SK-N-SH treated with all-trans-retinoic acid at 6 μM for 48 hours (cell line): ENCODE measurements around the gene TNFAIP8.

Source experiments
- BACH2 ChIP-seq: fragments of 250-450 bp; sonication (Bioruptor Pico); IDR thresholded peaks from 2 replicates; pipeline ENCODE4 v1.9.0; 2021; ENCODE audit warnings: mild to moderate bottlenecking, borderline replicate concordance
- CREB5 ChIP-seq: fragments of 250-450 bp; sonication (Bioruptor Pico); IDR thresholded peaks from 2 replicates; pipeline ENCODE4 v1.5.1; 2020; ENCODE audit warnings: low read depth, mild to moderate bottlenecking, moderate library complexity
- CSDC2 ChIP-seq: fragments of 250-450 bp; sonication (Bioruptor Pico); IDR thresholded peaks from 2 replicates; pipeline ENCODE4 v1.5.0; 2020; ENCODE audit warnings: mild to moderate bottlenecking, moderate library complexity
- ESRRG ChIP-seq: fragments of 250-450 bp; sonication (Bioruptor Pico); IDR thresholded peaks from 2 replicates; pipeline ENCODE4 v1.6.1; 2021; ENCODE audit warnings: mild to moderate bottlenecking
- GLIS3 ChIP-seq: fragments of 250-450 bp; sonication (Bioruptor Pico); IDR thresholded peaks from 2 replicates; pipeline ENCODE4 v1.5.0; 2020; ENCODE audit warnings: mild to moderate bottlenecking, moderate library complexity
- ISL1 ChIP-seq: fragments of 250-450 bp; sonication (Bioruptor Pico); IDR thresholded peaks from 2 replicates; pipeline ENCODE4 v2.1.2; 2022; ENCODE audit warnings: mild to moderate bottlenecking, moderate library complexity
- OSR1 ChIP-seq: fragments of 250-450 bp; sonication (Bioruptor Pico); IDR thresholded peaks from 2 replicates; pipeline ENCODE4 v1.8.0; 2022; ENCODE audit warnings: moderate library complexity, mild to moderate bottlenecking, inconsistent platforms
- PATZ1 ChIP-seq: fragments of 250-450 bp; sonication (Bioruptor Pico); IDR thresholded peaks from 2 replicates; pipeline ENCODE4 v1.8.0; 2020; ENCODE audit warnings: mild to moderate bottlenecking, moderate library complexity, borderline replicate concordance
- ZFP3 ChIP-seq: fragments of 250-450 bp; sonication (Bioruptor Pico); IDR thresholded peaks from 2 replicates; pipeline ENCODE4 v1.5.0; 2020; ENCODE audit warnings: mild to moderate bottlenecking, moderate library complexity
- ZFP30 ChIP-seq: fragments of 450-650 bp; formaldehyde crosslinking; IDR thresholded peaks from 2 replicates; pipeline ENCODE4 v1.5.0; 2022; ENCODE audit warnings: mild to moderate bottlenecking, moderate library complexity
- ZNF565 ChIP-seq: fragments of 450-650 bp; formaldehyde crosslinking; conservative IDR thresholded peaks from 2 replicates; pipeline ENCODE4 v1.5.0; 2020; ENCODE audit warnings: low read depth, mild to moderate bottlenecking, moderate library complexity
- ZNF70 ChIP-seq: fragments of 450-650 bp; formaldehyde crosslinking; IDR thresholded peaks from 2 replicates; pipeline ENCODE4 v1.5.0; 2020; ENCODE audit warnings: mild to moderate bottlenecking, moderate library complexity
- ZNF8 ChIP-seq: fragments of 450-650 bp; formaldehyde crosslinking; IDR thresholded peaks from 2 replicates; pipeline ENCODE4 v1.5.0; 2020; ENCODE audit warnings: mild to moderate bottlenecking, moderate library complexity

GRCh38 chr5:119355244-119355638, 578 bp upstream of the TNFAIP8 start:
- TF ChIP-seq OSR1 (CRISPR knock-in tag), result no peak
- no peak for TF ChIP-seq CREB5 (CRISPR knock-in tag)
- no peak for TF ChIP-seq ESRRG (CRISPR knock-in tag)
- no peak for TF ChIP-seq PATZ1
- TF ChIP-seq BACH2 (CRISPR knock-in tag), result no peak
- TF ChIP-seq ZFP3, result no peak
- TF ChIP-seq GLIS3 (CRISPR knock-in tag), result no peak
- TF ChIP-seq ZFP30 (CRISPR knock-in tag), result no peak
- no peak for TF ChIP-seq ISL1
- no peak for TF ChIP-seq ZNF565 (CRISPR knock-in tag)
- TF ChIP-seq CSDC2 (CRISPR knock-in tag), result no peak
- TF ChIP-seq ZNF70 (CRISPR knock-in tag), result no peak
- no peak for TF ChIP-seq ZNF8 (CRISPR knock-in tag)
